Activated gamma-delta T cell treated with anti-CD3 and anti-CD28 coated beads, Interleukin-2, amount 50 U/mL, for 16 hours (primary cell): ENCODE measurements around the gene PCGF3.
"Not testable (repeated sequence)": the region's sequence is repeated elsewhere in the genome, so short reads cannot be mapped to it uniquely, and the experiment has no call there.

Experiments
- DNase-seq: peaks from one replicate; pipeline ENCODE4 v3.0.0-alpha.2; 2020; ENCODE audit warnings: low read depth

The PCGF3 gene

DNA sequence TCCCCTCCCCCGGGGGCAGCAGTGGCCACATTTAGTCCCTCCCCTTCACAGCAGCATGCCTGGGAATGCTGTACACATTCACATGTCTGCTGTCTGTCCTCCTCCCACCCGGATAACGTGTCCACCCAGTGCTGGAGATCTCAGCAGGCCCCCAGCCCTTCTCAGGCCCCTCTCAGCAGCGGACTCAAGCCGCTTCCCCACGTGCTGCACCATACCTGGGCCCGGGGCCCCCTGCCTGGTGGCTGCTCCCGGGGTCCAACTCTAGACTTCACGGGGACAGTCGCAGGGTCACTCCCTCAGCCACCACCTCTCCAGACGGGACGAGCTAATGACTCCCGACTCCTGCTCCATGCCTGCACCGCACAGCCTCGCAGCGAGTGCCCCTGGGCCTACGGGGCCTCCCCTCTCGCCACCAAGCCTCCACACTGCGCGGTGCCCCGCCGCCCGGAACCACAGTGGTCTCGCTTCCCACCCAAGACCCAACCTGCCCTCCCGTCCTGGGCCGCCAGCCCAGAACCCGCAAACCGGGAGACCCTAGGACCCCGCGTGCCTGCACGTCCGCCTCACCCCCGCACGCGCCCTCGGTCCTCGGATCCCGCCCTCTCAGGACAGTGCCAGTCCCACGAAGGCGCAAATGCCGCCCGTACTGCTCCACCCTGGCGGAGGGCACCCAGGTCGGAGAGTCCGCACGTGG, 1.3 kb upstream of the PCGF3 start:
- no peak for DNase-seq

DNA sequence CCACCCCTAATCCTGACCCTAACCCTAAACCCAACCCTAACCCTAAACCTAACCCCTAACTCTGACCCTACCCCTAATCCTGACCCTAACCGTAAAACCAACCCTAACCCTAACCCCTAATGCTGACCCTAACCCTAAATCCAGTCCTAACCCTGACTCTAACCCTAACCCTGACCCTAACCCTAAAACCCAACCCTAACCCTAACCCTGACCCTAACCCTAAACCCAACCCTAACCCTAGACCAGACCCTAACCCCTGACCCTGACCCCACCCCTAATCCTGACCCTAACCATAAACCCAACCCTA, 708 bp upstream of the PCGF3 start:
- DNase-seq, result no peak

DNA sequence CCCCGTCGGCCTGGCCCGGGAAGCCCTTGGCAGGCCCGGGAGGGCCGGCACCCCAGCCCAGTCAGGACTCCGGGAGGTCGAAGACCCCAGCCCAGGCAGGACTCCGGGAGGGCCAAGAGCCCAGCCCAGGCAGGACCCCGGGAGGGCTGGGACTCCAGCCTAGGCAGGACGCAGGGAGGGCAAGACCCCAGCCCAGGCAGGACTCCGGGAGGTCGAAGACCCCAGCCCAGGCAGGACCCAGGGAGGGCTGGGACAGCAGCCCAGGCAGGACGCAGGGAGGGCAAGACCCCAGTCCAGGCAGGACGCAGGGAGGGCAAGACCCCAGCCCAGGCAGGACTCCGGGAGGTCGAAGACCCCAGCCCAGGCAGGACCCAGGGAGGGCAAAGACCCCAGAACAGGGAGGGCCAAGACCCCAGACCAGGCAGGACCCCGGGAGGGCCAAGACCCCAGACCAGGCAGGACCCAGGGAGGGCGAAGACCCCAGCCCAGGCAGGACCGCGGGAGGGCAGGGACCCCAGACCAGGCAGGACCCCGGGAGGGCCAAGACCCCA, 526 bp downstream of the PCGF3 start:
- not testable (repeated sequence) for DNase-seq

GRCh38 chr4:706834-707598, 1.4 kb downstream of the PCGF3 start:
- DNase-seq, result no peak

- DNase-seq, result no peak
Observed at GRCh38 chr4:707929-708630, 2.4 kb downstream of the PCGF3 start.

GRCh38 chr4:708631-708933, 3.0 kb downstream of the PCGF3 start:
- no peak for DNase-seq

GRCh38 chr4:709348-709747, 3.7 kb downstream of the PCGF3 start:
- no peak for DNase-seq

- no peak for DNase-seq
Observed at GRCh38 chr4:710116-710515, 4.5 kb downstream of the PCGF3 start.

GRCh38 chr4:710916-711315, 5.3 kb downstream of the PCGF3 start:
- DNase-seq, result no peak

DNA sequence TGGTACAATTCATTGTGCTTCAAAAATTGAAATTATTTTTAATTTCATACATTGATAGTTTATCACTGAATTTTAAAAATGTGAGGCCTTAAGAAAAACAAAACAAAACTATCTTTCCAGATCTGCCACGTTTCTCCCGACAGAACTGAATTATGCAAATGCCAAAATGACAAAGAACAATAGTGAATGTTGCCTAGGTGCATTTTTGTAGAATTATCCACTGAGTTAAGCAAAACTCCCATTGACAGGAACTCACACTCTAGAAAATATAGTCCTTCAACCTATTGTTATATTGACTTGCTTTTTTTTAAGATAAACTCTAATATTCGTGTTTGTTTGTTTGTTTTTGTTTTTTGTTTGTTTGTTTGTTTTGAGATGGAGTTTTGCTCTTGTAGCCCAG, 6.5 kb downstream of the PCGF3 start:
- DNase-seq, result no peak

DNA sequence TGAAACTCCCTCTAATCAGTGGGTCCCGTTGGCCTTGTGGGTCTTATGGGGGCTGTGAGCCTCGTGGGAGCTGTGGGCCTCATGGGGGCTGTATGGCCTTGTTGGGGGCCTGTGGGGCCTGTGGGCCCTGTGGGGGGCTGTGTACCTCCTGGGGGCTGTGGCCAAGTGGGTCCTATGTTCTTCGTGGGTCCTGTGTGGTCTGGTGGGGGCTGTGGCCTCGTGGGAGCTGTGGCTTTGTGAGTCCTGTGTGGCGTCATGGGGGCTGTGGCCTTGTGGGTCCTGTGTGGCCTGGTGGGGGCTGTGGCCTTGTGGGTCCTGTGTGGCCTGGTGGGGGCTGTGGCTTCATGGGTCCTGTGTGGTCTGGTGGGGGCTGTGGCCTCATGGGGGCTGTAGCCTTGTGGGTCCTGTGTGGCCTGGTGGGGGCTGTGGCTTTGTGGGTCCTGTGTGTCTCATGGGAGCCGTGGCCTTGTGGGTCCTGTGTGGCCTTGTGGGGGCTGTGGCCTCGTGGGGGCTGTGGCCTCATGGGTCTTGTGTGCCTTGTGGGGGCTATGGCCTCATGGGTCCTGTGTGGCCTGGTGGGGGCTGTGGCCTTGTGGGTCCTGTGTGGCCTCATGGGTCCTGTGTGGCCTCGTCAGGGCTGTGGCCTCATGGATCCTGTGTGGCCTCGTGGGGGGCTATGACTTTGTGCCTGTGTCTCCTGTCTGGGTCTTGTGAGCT, 7.4 kb downstream of the PCGF3 start:
- DNase-seq, result no peak

DNA sequence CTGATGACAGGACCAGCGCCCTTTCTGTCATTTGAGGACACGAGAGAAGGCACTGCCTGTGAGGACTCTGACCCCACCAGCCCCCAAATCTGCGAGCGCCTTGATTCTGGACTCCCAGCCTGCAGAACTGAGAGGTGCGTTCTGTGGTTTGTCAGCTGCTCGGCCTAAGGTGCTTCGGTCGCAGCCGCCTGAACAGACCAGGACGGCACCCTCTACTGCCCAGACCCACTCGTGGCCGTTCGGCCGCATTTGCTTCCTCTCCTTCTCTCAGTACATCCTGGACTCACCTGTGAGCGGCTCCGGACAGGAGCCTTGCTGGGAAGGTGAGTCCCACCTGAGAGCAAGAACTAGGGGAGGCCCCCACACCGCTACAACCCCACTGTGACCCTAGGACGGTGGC, 8.5 kb downstream of the PCGF3 start:
- DNase-seq, result no peak

DNA sequence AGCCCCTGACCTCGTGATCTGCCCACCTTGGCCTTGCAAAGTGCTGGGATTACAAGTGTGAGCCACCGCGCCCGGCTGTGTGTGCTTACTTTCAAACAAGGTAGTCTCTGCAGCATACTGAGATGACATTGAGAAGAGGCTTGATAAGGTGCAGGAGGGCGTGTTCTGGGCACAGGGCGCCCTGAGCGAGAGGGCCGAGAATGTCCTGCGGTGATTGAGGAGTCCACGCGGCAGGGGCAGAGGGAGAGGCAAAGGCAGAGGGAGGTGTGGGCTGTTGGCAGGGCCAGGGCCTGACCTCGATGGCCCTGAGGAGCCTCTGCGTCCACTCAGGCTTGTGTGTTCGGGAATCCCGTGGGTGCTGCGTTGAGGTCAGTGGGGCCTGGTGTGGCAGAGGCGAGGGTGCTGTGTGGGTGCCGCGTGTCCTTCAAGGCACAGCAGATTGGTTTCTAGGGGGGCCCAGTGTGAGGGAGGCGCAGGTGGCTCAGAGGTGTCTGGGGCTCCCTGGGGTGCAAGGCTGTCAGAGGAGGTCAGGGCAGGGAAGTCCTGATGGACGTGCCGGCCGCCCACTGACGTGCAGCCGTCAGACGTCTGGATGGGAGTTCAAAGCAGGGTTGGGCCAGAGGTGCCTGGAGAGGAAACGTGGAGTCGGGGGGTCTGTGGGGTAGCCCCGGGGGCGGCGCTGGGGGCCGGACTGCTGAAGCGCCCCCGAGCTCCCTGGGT, 12.1 kb downstream of the PCGF3 start:
- DNase-seq, result no peak

- no peak for DNase-seq
Observed at GRCh38 chr4:718460-718859, 12.8 kb downstream of the PCGF3 start.

DNA sequence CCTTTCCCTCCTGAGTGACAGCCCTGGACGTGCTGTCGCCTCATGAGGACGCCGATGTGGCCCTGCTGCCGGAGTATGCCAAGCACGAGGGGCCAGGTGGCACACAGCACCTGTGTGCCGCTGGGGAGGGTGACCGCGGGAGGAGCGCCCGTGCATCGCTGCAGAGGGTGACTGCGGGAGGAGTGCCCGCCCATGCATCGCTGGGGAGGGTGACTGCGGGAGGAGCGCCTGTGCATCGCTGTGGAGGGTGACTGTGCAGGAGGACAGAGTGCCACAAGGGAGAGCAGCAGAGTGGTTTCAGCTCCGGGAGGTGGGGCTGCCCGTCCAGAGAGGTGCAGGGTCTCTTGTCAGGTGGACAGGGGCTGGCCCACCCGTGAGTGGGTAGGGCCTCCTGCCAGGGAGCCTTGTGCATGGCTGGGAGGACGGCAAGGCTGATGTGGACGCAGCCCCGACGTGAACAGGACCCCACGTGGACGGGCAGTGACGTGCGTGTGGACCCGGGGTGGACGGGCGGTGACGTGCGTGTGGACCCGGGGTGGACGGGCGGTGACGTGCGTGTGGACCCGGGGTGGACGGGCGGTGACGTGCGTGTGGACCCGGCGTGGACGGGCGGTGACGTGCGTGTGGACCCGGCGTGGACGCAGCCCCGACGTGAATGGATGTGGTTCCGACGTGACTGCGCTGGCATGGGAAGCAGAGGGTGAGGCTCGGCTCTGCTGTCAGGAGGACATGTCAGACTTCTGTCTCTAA, 14.7 kb downstream of the PCGF3 start:
- no peak for DNase-seq

GRCh38 chr4:721261-722168, 15.9 kb downstream of the PCGF3 start:
- no peak for DNase-seq

DNA sequence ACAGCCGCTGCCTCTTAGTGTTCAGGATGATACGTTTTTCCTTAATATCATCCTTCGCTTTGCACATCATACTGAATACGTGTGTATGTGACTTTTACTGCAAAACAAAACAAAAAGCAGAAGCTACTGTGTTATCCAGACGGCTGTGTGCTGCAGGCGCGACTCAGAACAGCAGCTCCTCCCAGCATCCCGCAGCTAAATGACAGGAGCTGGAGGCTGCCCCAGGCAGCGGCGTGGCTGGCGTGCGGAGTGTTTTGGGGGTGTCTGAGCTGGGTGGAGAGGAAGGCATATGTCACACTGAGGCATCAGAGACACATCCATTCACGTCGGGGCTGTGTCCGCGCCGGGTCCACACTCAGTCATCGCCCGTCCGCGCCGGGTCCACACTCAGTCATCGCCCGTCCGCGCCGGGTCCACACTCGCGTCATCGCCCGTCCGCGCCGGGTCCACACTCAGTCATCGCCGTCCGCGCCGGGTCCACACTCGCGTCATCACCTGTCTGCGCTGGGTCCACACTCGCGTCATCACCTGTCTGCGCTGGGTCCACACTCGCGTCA, 16.6 kb downstream of the PCGF3 start:
- no peak for DNase-seq

- DNase-seq, result no peak
Observed at GRCh38 chr4:722851-723360, 17.3 kb downstream of the PCGF3 start.

DNA sequence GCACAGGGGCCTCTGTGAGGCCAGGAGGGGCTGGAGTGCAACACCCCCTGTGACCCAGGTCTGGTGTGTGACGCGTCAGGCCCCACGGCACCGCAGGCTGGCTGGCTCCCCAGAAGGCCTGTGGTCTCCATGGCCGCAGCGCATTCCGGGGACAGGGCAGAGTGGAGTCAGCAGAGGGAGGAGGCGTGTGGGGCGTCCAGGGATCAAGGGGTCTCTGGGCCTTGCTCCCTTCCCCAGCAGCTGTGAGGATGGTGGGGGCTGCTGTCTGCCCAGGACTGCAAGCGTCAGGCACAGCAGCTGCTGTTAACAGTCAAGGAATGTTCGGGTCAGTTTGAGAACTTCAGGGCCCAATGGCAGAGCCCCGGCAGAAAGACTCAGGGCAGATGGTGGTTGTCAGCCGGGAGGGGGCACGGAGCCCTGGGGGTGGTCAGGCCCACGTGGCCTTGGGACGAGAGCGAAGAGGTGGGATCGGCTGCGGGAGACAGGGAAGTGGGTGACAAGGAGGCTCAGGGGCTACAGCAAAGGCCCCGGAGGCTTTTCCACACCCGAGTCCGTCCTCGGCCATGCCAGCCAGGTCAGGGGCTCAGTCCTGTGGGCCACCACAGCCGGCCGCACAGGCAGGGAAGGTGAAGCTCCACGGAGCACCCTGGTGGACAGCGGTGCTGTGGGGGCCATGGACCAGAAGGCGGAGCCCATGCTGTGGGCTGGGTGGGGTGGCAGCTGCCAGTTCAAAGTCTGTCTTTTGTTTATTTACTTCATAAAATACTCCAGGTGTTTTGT, 18.3 kb downstream of the PCGF3 start:
- DNase-seq, result no peak
